BE2C (cell line): ENCODE data around the gene SMIM20.

Experiments
- DNase-seq: peaks from one replicate; pipeline ENCODE4 v3.0.0-alpha.2; 2020
- H3K27me3 ChIP-seq: fragments of 250-450 bp; sonication (Bioruptor Pico); 2 replicates; pipeline ENCODE4 v1.5.1; 2020; ENCODE audit warnings: mild to moderate bottlenecking
- H3K36me3 ChIP-seq: fragments of 250-450 bp; sonication (Bioruptor Pico); 2 replicates; pipeline ENCODE4 v1.5.1; 2020; ENCODE audit warnings: mild to moderate bottlenecking
- H3K4me1 ChIP-seq: fragments of 250-450 bp; sonication (Bioruptor Pico); 2 replicates; pipeline ENCODE4 v1.5.1; 2020
- H3K4me3 ChIP-seq: 2 replicates; pipeline ENCODE4 v1.5.1; 2011; ENCODE audit warnings: low read depth, low read length
- H3K9me3 ChIP-seq: fragments of 250-450 bp; sonication (Bioruptor Pico); 2 replicates; pipeline ENCODE4 v1.5.1; 2020
- TF ChIP-seq, protein P1 (sequence below): IDR thresholded peaks from 2 replicates; pipeline ENCODE4 v1.5.1; 2012; ENCODE audit warnings: mild to moderate bottlenecking, low read depth, low read length

SMIM20 gene

DNA sequence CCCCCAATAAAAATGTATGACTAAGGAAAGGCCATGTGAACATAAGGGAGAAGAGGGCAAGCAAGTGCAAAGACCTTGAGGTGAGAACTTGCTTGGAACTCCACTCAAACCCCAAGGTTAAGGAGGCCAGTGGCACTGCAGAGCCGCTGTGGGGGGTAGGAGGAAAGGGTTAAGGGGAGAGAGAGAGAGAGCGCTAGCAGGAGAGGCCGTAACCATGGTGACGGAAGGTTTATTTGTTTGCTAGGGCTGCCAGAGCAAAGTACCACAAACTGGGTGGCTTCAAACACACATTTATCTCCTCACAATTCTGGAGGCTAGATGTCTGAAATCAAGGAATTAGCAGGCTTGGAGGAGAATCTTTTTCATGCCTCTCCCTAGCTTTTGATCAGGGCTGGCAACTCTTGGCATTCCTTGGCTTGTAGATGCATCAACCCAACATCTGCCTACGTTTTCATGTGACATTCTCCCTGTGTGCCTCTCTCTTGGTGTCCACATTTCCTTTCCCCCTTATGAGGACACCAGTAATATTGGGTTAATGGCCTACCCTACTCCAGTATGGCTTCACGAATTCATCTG, 35.2 kb downstream of the SMIM20 start:
- DNase-seq: no peak
- Histone ChIP-seq H3K4me1 (no peaks in the 10 kb centered on the region), H3K4me3 (no peak overlapping the region), H3K27me3 (no peaks in the 10 kb centered on the region), H3K36me3 (no peaks in the 10 kb centered on the region), H3K9me3 (no peaks in the 10 kb centered on the region)
- TF ChIP-seq, protein P1, sequence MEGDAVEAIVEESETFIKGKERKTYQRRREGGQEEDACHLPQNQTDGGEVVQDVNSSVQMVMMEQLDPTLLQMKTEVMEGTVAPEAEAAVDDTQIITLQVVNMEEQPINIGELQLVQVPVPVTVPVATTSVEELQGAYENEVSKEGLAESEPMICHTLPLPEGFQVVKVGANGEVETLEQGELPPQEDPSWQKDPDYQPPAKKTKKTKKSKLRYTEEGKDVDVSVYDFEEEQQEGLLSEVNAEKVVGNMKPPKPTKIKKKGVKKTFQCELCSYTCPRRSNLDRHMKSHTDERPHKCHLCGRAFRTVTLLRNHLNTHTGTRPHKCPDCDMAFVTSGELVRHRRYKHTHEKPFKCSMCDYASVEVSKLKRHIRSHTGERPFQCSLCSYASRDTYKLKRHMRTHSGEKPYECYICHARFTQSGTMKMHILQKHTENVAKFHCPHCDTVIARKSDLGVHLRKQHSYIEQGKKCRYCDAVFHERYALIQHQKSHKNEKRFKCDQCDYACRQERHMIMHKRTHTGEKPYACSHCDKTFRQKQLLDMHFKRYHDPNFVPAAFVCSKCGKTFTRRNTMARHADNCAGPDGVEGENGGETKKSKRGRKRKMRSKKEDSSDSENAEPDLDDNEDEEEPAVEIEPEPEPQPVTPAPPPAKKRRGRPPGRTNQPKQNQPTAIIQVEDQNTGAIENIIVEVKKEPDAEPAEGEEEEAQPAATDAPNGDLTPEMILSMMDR: no peak

DNA sequence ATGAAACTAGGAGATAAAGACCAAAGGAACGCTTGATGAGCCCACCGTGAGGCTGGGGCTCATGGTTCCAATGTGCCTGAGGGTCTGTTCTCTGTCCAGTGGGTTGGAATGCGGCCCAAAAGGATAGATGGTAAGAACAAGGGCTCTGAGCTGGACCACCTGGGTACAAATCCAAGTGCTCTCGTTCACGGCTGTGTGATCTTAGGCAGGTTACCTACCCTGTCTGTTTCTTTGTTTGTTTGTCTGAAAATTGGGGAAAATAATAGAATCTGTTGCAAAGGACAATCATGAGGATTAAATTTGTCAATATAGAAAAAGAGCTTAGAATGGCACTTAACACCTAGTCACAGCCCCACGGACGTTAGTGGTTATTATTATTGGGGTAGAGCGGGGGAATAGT, 36.0 kb downstream of the SMIM20 start:
- Histone ChIP-seq H3K36me3 (no peaks in the 10 kb centered on the region), H3K4me1 (no peaks in the 10 kb centered on the region), H3K4me3 (no peak overlapping the region), H3K27me3 (no peaks in the 10 kb centered on the region), H3K9me3 (no peaks in the 10 kb centered on the region)
- TF ChIP-seq, protein P1: no peak
- no peak for DNase-seq

DNA sequence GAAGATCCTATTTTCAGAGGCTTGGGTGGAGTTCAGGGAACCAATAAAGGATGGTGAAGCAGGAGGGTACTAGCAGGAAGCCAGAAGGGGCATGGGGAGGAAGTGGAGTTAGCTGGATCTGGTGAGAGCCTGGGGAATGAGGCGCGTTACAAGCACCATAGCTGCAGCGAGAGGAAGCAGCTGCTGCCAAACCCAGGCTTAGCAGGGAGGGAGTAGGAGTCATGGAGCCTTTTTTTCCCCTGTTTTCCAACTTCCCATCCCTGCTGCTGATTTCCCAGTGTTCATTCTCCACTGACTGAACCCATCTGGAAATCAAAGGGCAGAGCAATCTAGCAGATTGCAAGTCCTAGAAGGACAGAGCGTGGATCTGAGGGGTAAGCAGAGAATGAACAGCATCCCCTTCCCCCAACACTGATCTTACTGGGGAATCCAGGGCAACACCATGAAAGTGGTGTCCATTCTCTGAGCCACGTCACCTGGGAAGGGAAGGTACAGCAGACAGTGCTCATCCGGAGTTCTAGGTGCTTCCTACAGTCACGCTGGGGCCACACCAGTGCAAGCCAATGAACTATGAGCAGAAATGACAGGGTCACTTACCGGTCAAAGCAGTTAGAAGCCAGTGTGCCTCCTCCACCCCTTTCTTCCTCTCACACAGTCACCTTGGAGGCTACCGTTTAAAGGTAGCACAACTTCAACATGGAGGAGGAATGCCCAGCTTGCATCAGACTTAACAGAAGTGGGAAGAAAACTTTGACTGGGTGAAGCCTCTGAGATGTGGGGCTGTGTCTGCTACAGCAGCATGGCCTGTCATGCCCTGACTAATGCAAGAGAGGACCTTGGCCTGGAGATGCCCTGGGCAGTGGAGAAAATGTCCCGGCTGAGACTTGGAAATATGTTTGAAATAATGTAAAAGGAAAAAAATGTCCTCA, 36.7 kb downstream of the SMIM20 start:
- DNase-seq: no peak
- Histone ChIP-seq H3K27me3 (no peaks in the 10 kb centered on the region), H3K4me1 (no peaks in the 10 kb centered on the region), H3K9me3 (no peaks in the 10 kb centered on the region), H3K4me3 (no peak overlapping the region), H3K36me3 (no peaks in the 10 kb centered on the region)
- TF ChIP-seq, protein P1: no peak

DNA sequence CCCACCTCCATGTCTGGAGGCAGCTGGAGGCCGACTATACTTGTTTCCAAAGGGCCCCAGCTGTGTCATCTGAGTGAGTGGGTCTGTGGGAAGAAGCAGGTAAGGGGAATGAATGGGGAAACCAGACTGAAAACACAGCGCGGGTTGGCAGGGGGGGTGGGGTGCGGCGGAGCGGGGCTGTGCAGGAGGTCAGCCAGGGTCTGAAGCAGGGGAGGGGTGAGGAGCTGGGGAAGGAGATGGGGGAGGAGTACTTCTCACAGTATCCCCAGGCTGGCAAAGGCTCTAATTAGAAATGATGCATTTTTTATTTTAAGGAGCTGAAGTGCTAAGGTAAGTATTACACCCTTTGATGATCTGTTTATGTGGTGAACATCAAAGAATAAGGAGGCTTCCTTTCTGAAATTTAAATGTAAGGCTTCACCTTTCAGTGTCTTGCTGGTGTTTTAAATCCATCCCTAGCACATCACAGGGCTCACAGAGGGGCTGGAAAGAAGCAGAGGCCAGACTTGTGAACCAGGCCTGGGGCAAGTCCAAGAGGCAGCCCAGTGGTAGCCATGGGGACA, 37.5 kb downstream of the SMIM20 start:
- Histone ChIP-seq H3K27me3 (no peaks in the 10 kb centered on the region), H3K4me1 (no peaks in the 10 kb centered on the region), H3K4me3 (no peak overlapping the region), H3K9me3 (no peaks in the 10 kb centered on the region), H3K36me3 (no peaks in the 10 kb centered on the region)
- DNase-seq: no peak
- TF ChIP-seq, protein P1: no peak

DNA sequence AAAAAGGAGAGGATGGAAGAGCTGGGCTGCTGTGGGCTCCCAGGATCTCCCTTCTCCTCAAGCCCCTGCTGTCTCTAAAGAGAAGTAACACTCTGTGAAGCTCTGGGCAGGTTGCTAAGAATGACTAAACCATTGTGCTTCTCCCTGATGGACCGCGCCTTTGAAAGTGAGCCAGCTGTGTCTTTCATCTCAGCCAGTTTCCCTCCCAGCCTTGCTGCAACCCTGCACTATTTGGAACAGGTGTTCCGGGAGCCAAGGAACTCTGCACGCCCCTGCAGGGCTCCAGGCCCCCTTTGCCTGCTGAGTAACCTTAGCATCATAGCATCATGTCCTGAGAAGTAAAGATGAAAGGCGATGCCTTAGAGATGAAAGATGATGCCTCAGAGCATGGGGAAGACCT, 39.7 kb downstream of the SMIM20 start:
- H3K4me1 ChIP-seq: no peaks in the 10 kb centered on the region
- H3K27me3 ChIP-seq: no peaks in the 10 kb centered on the region
- DNase-seq: no peak
- no peaks in the 10 kb centered on the region for H3K36me3 ChIP-seq
- no peak overlapping the region for H3K4me3 ChIP-seq
- TF ChIP-seq, protein P1: no peak
- no peaks in the 10 kb centered on the region for H3K9me3 ChIP-seq
